ENCODE data around the gene EXOSC7. TPM values are rescaled to one million over a fixed set of nuclear protein-coding genes. Genes with fewer than 3 reads are reported as not detected.

The EXOSC7 gene
- polyA plus RNA-seq, 1 donor (not counting 4 experiments of a cell fraction or from before 2014, with no cell fraction given), result 94.4 TPM

GRCh38 chr3:44930911-44931310 is 45.1 kb upstream of the EXOSC7 start:
- Histone ChIP-seq H3K36me3 (ENCODE audit: control insufficient read depth in 2 of 2, extremely low read depth in 1 of 2, insufficient read depth in 2 of 2, low read length in 2 of 2) (peaks cover 53 to 55% of the 10 kb centered on the region in 2 experiments), H3K4me2 (ENCODE audit: control insufficient read depth, extremely low read depth, insufficient read depth, low read depth, low read length) (no peak overlapping the region), H4K20me1 (ENCODE audit: control insufficient read depth, extremely low read depth, insufficient read depth, low read length) (no peaks in the 10 kb centered on the region), H3K9me1 (ENCODE audit: control insufficient read depth, extremely low read depth, insufficient read depth, low read length) (no peaks in the 10 kb centered on the region), H3K4me1 (ENCODE audit: control insufficient read depth, extremely low read depth, insufficient read depth, low read length) (no peaks in the 10 kb centered on the region), H3K27ac (ENCODE audit: control insufficient read depth, insufficient read depth, low read length) (no peak overlapping the region), H3K4me3 (ENCODE audit: control insufficient read depth in 2 of 3, extremely low read depth in 1 of 3, insufficient read depth in 2 of 3, low read depth in 1 of 3, low read length in 3 of 3) (no peak overlapping the region), H3K79me2 (ENCODE audit: control insufficient read depth, insufficient read depth, low read length) (peaks cover 6% of the 10 kb centered on the region), H3K27me3 (ENCODE audit: control insufficient read depth, extremely low read depth, insufficient read depth, low read length) (no peaks in the 10 kb centered on the region), H3K9ac (ENCODE audit: control insufficient read depth, extremely low read depth, insufficient read depth, low read length) (no peak overlapping the region), H3K9me3 (ENCODE audit: control insufficient read depth, low read depth, low read length) (no peaks in the 10 kb centered on the region), H2AFZ (ENCODE audit: control insufficient read depth, low read length) (no peak overlapping the region)
- FAIRE-seq (no peak), DNase-seq (ENCODE audit: low read depth, low spot score) (no peak)
- TF ChIP-seq EZH2 (IDR thresholded peaks at IDR 0.05; ENCODE audit: low read length), result no peak
- TF ChIP-seq CTCF (optimal IDR thresholded peaks at IDR 0.05 in 1 of 3, IDR thresholded peaks at IDR 0.05 in 1 of 3, conservative IDR thresholded peaks at IDR 0.05 in 1 of 3; ENCODE audit: extremely low read depth in 1 of 3, insufficient read depth in 2 of 3, low read length in 3 of 3), result no peak
- dilution Hi-C loops (cut with MboI; ENCODE audit: extremely low pct_ligation_motif_present, low sequenced_read_pairs), result no loop called here

- Histone ChIP-seq H3K4me3 (ENCODE audit: control insufficient read depth in 2 of 3, extremely low read depth in 1 of 3, insufficient read depth in 2 of 3, low read depth in 1 of 3, low read length in 3 of 3) (no peak overlapping the region), H2AFZ (ENCODE audit: control insufficient read depth, low read length) (no peak overlapping the region), H3K9ac (ENCODE audit: control insufficient read depth, extremely low read depth, insufficient read depth, low read length) (no peak overlapping the region), H3K27me3 (ENCODE audit: control insufficient read depth, extremely low read depth, insufficient read depth, low read length) (no peaks in the 10 kb centered on the region), H3K4me2 (ENCODE audit: control insufficient read depth, extremely low read depth, insufficient read depth, low read depth, low read length) (no peak overlapping the region), H4K20me1 (ENCODE audit: control insufficient read depth, extremely low read depth, insufficient read depth, low read length) (no peaks in the 10 kb centered on the region), H3K27ac (ENCODE audit: control insufficient read depth, insufficient read depth, low read length) (no peak overlapping the region), H3K79me2 (ENCODE audit: control insufficient read depth, insufficient read depth, low read length) (peaks cover 11% of the 10 kb centered on the region), H3K9me1 (ENCODE audit: control insufficient read depth, extremely low read depth, insufficient read depth, low read length) (no peaks in the 10 kb centered on the region), H3K4me1 (ENCODE audit: control insufficient read depth, extremely low read depth, insufficient read depth, low read length) (no peaks in the 10 kb centered on the region), H3K9me3 (ENCODE audit: control insufficient read depth, low read depth, low read length) (no peaks in the 10 kb centered on the region), H3K36me3 (ENCODE audit: control insufficient read depth in 2 of 2, extremely low read depth in 1 of 2, insufficient read depth in 2 of 2, low read length in 2 of 2) (peaks cover 46 to 49% of the 10 kb centered on the region in 2 experiments)
- FAIRE-seq (no peak), DNase-seq (ENCODE audit: low read depth, low spot score) (no peak)
- dilution Hi-C loops (cut with MboI; ENCODE audit: extremely low pct_ligation_motif_present, low sequenced_read_pairs), result no loop called here
- TF ChIP-seq CTCF (optimal IDR thresholded peaks at IDR 0.05 in 1 of 3, IDR thresholded peaks at IDR 0.05 in 1 of 3, conservative IDR thresholded peaks at IDR 0.05 in 1 of 3; ENCODE audit: extremely low read depth in 1 of 3, insufficient read depth in 2 of 3, low read length in 3 of 3) (no peak), EZH2 (IDR thresholded peaks at IDR 0.05; ENCODE audit: low read length) (no peak)
These were observed 44.3 kb upstream of the EXOSC7 start for GRCh38 chr3:44931791-44932190.

Data from keratinocyte (primary cell).